Right cardiac atrium (tissue), 5 donors: Measurements from ENCODE around the gene IQSEC1. TPM values are rescaled to one million over a fixed set of nuclear protein-coding genes. Genes with fewer than 3 reads are reported as not detected.

Source experiments
- ATAC-seq, 2 donors: fragments of 200-7000 bp; cut with Tn5 transposase; one replicate each; pipeline versions ENCODE4 v1.8.0 to v1.9.1; 2020; ENCODE audit warnings: moderate library complexity in 2 of 2, mild to moderate bottlenecking in 1 of 2
- DNase-seq, 3 donors: peaks; one replicate each; pipeline ENCODE4 v3.0.0-alpha.2; 2020
- H3K27ac ChIP-seq: one replicate; pipeline ENCODE4 v1.5.1; 2013; ENCODE audit warnings: mild to moderate bottlenecking, low read length, control low read depth, moderate library complexity
- H3K27me3 ChIP-seq: one replicate; pipeline ENCODE4 v1.6.1; 2013; ENCODE audit not compliant: control insufficient read depth, insufficient read depth
- H3K4me1 ChIP-seq: one replicate; pipeline ENCODE4 v1.6.1; 2013; ENCODE audit warnings: low read length; ENCODE audit not compliant: control insufficient read depth, insufficient read depth
- H3K4me3 ChIP-seq: one replicate; pipeline ENCODE4 v1.5.1; 2013; ENCODE audit warnings: low read length, control low read depth
- H3K9me3 ChIP-seq: one replicate; pipeline ENCODE4 v1.6.1; 2013; ENCODE audit warnings: low read length; ENCODE audit not compliant: control insufficient read depth
- WGBS: extraction: QIAGEN DNeasy Blood & Tissue Kit; methylation state at CpG from one replicate; pipeline ENCODE4 v1.1.7; 2013; 5-methylcytosine and 5-hydroxymethylcytosine counted together
- intact Hi-C, 4 donors: fragments of 100-400 bp; cut with DNase I; formaldehyde crosslinking; loops; one replicate each; pipeline versions ENCODE4 v1.11.0 to v1.14.0; 2022 to 2023
- polyA plus RNA-seq: library from polyadenylated mRNA; stranded (reverse); fragments of 200-250 nt; gene quantifications from one replicate; pipeline ENCODE4 v1.2.3, GENCODE V29; 2013
- total RNA-seq, 4 donors: library from RNA; stranded (reverse); fragmentation: NEBNext Ultra II Directional; extraction: Animal tissue kit (Norgen Biotek cat#: 25700); gene quantifications; one replicate each; pipeline ENCODE4 v1.2.1, GENCODE V29; 2021
- donor health status: healthy with polysubstance abuse.
- donor health status: DM: no; HTN: yes; CAD: no.
- donor health status: DM: no; HTN: no; CAD: no.
- donor health status: DM: no; HTN: yes; CAD: no; lungs with severe emphysema.
- donor health status: DM: yes; HTN: yes; CAD: no.

IQSEC1 gene
- total and polyA plus RNA-seq, 5 donors: 31.1 to 72.6 (median 61.9) TPM

DNA sequence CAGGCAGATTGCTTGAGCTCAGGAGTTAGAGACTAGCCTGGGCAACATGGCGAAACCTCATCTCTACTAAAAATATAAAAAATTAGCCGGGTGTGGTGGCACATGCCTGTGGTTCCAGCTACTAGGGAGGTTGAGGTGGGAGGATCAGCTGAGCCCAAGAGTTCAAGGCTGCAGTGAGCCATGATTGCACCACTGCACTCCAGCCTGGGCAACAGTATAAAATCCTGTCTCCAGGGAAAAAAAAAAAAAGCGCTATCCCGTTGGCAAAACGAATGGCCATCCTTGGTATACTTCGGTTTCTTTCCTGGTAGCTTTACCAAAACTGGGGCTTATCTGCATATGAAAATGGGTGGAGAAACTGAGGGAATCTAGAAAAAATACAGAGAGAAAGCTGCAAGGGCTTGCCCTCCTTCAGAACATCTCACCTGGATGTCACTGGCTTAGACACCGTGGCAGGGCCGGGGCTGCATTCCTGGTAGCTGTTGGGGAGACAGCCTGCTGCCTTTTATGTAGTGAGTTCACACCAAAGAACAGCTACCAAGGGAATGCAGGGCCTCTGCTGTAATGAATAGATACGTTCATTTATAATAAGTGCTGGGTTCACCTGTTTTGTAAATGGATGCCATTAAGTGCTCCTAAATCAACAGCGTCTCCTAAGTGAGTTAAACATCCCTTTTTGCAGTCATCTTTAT, 96.0 kb downstream of the IQSEC1 start:
- DNase-seq (no peak), ATAC-seq (no peak)
- Histone ChIP-seq H3K27ac (no peak overlapping the region), H3K4me3 (no peak overlapping the region), H3K4me1 (peaks cover 7% of the 10 kb centered on the region), H3K27me3 (no peaks in the 10 kb centered on the region), H3K9me3 (no peaks in the 10 kb centered on the region)
- intact Hi-C loops: no loop called here
- 86% methylated on average over 10 of the region's 10 CpGs for WGBS

GRCh38 chr3:12975748-12976522, 97.3 kb downstream of the IQSEC1 start:
- Histone ChIP-seq H3K27ac (no peak overlapping the region), H3K4me3 (no peak overlapping the region), H3K4me1 (peaks cover 9% of the 10 kb centered on the region), H3K9me3 (no peaks in the 10 kb centered on the region), H3K27me3 (no peaks in the 10 kb centered on the region)
- intact Hi-C loops: no loop called here
- DNase-seq (no peak), ATAC-seq (peak; percentile 18 to 22)
- 87% methylated on average over 12 of the region's 12 CpGs for WGBS

DNA sequence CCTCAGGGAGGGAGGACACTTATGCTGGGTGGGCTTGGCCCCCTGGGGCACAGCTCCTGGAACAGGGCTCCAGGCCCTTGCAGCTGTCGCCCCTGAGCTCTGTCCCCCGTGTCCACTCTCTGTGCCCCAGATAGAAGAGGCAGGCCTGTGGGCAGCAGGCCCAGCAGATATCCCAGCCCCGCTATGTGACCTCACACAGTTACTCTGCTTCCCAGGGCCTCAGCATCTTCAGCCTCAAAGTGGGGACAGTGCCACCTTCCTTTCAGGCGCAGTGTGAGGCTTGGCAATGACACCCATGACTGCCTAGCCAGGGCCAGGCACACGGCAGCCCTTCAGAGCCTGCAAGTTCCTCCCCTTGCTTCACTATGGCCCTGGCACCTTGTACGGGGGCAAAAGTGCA, 98.4 kb downstream of the IQSEC1 start:
- Histone ChIP-seq H3K27me3 (no peaks in the 10 kb centered on the region), H3K4me3 (no peak overlapping the region), H3K4me1 (peaks cover 9% of the 10 kb centered on the region), H3K27ac (no peak overlapping the region), H3K9me3 (no peaks in the 10 kb centered on the region)
- intact Hi-C loops: no loop called here
- peak in 2 of 3 donors; percentile 60 to 65 for DNase-seq
- peak; percentile 49 to 63 for ATAC-seq
- WGBS: 63% methylated on average over 6 of the region's 6 CpGs

DNA sequence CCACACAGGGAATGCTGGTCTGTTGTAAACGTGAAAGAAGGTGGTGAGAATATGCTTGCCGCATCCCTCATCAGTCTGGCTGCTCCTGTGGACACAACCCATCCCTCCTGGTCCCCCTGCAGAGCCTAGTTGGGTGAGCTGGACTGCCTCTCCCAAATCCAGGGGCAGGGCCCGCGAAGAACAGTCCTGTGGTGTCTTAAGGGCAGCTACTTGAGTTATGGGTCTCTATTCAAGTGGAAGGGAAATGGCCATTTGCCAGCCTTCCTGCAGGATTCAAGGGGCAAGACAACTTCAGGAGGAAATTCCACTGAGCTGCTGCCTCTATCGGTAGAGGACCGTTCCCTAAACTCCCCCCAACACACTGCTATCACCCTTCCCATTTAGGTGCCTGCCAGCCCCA, 98.9 kb downstream of the IQSEC1 start:
- ATAC-seq (no peak), DNase-seq (peak in 1 of 3 donors; percentile 20)
- no peak overlapping the region for H3K4me3 ChIP-seq
- 58% methylated on average over 6 of the region's 6 CpGs for WGBS
- no peak overlapping the region for H3K27ac ChIP-seq
- H3K27me3 ChIP-seq: no peaks in the 10 kb centered on the region
- intact Hi-C loops: no loop called here
- H3K4me1 ChIP-seq: peaks cover 9% of the 10 kb centered on the region
- no peaks in the 10 kb centered on the region for H3K9me3 ChIP-seq

GRCh38 chr3:12973827-12974226, 99.4 kb downstream of the IQSEC1 start:
- ATAC-seq (no peak), DNase-seq (peak in 1 of 3 donors; percentile 10)
- intact Hi-C loops: no loop called here
- Histone ChIP-seq H3K27ac (no peak overlapping the region), H3K27me3 (no peaks in the 10 kb centered on the region), H3K4me3 (no peak overlapping the region), H3K4me1 (peaks cover 10% of the 10 kb centered on the region), H3K9me3 (no peaks in the 10 kb centered on the region)
- 81% methylated on average over 6 of the region's 6 CpGs for WGBS

DNA sequence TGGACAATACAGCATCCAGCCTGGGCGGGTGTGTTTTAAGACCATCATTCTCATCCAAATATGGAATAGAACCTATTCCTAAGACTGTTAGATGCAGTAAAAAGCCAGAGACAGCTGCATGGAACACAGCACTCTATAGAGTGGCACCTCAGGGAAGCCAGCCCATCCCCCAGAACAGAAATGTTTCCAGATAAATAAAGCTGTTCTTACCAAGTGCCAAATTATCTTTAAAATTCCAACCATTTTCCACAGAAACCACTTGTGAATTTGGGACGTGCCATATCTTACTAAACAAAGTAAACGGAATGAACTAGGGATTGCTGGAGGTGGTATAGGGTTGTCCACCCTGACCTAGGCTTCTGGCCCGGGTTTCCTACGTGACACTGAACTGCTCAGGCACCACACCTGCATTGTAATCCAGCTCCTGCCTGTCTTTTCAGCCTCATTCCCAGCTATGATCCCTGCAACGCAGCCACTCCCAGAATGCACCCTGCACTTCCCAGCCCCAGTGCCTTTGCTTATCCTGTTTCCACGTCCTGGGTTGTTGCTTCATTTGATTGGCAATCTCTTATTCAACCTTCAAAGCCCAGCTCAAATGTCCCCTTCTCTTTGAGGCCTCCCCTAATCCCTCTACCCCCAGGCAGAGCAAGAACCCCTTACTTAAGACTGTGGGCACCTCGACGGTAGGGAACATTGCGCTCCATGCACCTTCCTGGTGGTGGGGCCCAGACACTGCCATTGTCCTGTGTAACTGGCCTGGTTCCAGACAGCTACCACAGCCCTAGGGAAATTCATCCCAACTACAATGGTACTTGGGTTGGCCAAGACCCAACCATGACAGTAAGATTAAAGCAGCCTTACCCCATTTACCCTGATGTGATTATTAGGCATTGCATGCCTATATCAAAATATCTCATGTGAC, 100.2 kb downstream of the IQSEC1 start:
- no peak overlapping the region for H3K4me3 ChIP-seq
- WGBS: 84% methylated on average over 10 of the region's 10 CpGs
- no peaks in the 10 kb centered on the region for H3K27me3 ChIP-seq
- peaks cover 15% of the 10 kb centered on the region for H3K4me1 ChIP-seq
- DNase-seq: peak in 1 of 3 donors; percentile 7
- H3K9me3 ChIP-seq: no peaks in the 10 kb centered on the region
- H3K27ac ChIP-seq: no peak overlapping the region
- intact Hi-C loops: no loop called here
- no peak for ATAC-seq

DNA sequence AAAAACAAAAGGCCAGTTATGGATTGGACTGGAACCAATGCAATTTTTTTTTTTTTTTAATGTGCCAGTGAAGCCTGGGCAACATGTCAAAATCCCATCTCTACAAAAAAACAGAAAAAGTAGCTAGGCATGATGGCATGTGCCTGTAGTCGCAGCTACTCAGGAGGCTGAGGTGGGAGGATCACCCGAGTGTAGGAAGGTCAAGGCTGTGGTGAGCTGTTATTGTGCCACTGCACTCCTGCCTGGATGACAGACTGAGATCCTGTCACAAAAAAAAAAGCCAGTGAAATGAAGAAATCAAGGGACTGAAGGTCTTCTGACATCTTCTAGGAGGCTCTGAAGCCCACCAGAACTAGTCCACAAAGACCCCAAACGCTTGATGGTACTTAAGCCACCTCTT, 101.2 kb downstream of the IQSEC1 start:
- ATAC-seq: no peak
- H3K9me3 ChIP-seq: no peaks in the 10 kb centered on the region
- intact Hi-C loops: no loop called here

GRCh38 chr3:12970684-12971083, 102.5 kb downstream of the IQSEC1 start:
- Histone ChIP-seq H3K4me1 (peaks cover 29% of the 10 kb centered on the region), H3K27me3 (no peaks in the 10 kb centered on the region), H3K27ac (no peak overlapping the region), H3K9me3 (no peaks in the 10 kb centered on the region), H3K4me3 (no peak overlapping the region)
- DNase-seq: no peak
- 78% methylated on average over 5 of the region's 5 CpGs for WGBS
- ATAC-seq: no peak
- intact Hi-C loops: no loop called here

More for the DNA sequence above, 101.2 kb downstream of the IQSEC1 start:
- Histone ChIP-seq H3K4me3 (no peak overlapping the region), H3K4me1 (peaks cover 17% of the 10 kb centered on the region), H3K27ac (no peak overlapping the region), H3K27me3 (no peaks in the 10 kb centered on the region)
- DNase-seq: peak in 1 of 3 donors; percentile 9
- 94% methylated on average over 3 of the region's 3 CpGs for WGBS

DNA sequence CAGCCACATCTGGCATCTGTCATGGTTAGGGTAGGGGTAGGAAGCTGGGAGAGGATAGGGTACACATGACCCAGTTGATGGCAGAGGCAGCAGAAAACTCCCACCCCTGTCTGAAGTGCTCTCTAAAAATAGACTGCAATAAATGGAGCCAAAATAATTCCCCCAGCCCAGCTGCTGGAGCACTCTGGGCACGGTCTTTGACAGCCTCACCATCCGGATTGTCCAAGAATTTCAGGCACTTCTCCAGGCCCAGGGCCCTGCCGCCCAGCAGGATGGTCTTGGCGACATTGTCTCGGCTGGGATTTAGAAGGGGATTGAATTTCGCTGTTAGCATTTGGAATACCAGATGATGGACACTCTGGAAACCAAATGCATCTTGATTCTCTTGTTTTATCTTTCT, 103.7 kb downstream of the IQSEC1 start:
- peak; percentile 18 to 74 (median 69) for DNase-seq
- no peak overlapping the region for H3K4me3 ChIP-seq

GRCh38 chr3:12968541-12968940, 104.7 kb downstream of the IQSEC1 start:
- Histone ChIP-seq H3K9me3 (no peaks in the 10 kb centered on the region), H3K27me3 (no peaks in the 10 kb centered on the region), H3K27ac (no peak overlapping the region), H3K4me1 (peaks cover 45% of the 10 kb centered on the region), H3K4me3 (no peak overlapping the region)
- intact Hi-C loops: no loop called here
- DNase-seq (peak in 2 of 3 donors; percentile 15 to 43), ATAC-seq (no peak)
- WGBS: 86% methylated on average over 5 of the region's 5 CpGs

More for the DNA sequence above, 103.7 kb downstream of the IQSEC1 start:
- intact Hi-C loops: no loop called here
- Histone ChIP-seq H3K4me1 (peaks cover 38% of the 10 kb centered on the region), H3K9me3 (no peaks in the 10 kb centered on the region), H3K27me3 (no peaks in the 10 kb centered on the region), H3K27ac (peak overlapping the region; percentile 40)
- no peak for ATAC-seq
- WGBS: 38% methylated on average over 6 of the region's 6 CpGs
